T-cell (primary cell): ENCODE results near the gene TBK1. TPM values are rescaled to one million over a fixed set of nuclear protein-coding genes. Genes with fewer than 3 reads are reported as not detected.

Source experiments
- ATAC-seq, 4 experiments: fragments of 200-7000 bp in 3 of 4; fragments of 150-1000 bp in 1 of 4; cut with Tn5 transposase; replicated peaks in 1 of 4; 1 replicate in 3 of 4; 2 replicates in 1 of 4; pipeline ENCODE4 v1.10.0; 2021; ENCODE audit warnings: moderate library complexity in 3 of 4, mild to moderate bottlenecking in 2 of 4, moderate number of reproducible peaks in 1 of 4
- CTCF ChIA-PET, 2 donors: fragments of 300-600 bp; sonication (Branson Sonifier 250); formaldehyde crosslinking; loops; one replicate each; lab custom pipeline; 2022; ENCODE audit warnings: antibody characterized with exemption in 2 of 2; lab: Charles Lee
- POLR2A ChIA-PET, 2 donors: fragments of 300-600 bp; sonication (Branson Sonifier 250); formaldehyde crosslinking; loops; one replicate each; lab custom pipeline; 2022; ENCODE audit warnings: antibody characterized with exemption in 2 of 2; lab: Charles Lee
- DNase-seq, 35 experiments: peaks; one replicate each; pipeline versions ENCODE4 v3.0.0 to v3.0.0-alpha.2; 2013 to 2023
- H3K27ac ChIP-seq: one replicate; pipeline ENCODE4 v1.5.1; 2013; ENCODE audit warnings: low read length
- H3K27me3 ChIP-seq, 2 experiments: replicated peaks in 1 of 2; 1 replicate in 1 of 2; 2 replicates in 1 of 2; pipeline versions ENCODE4 v1.6.1 to v1.7.0; 2013; ENCODE audit warnings: low read length in 1 of 2, mixed read lengths in 1 of 2; ENCODE audit not compliant: control insufficient read depth in 2 of 2, insufficient read depth in 2 of 2; ENCODE audit errors: extremely low read depth in 1 of 2
- H3K36me3 ChIP-seq, 2 donors: 1 replicate in 1 of 2; 2 replicates in 1 of 2; pipeline versions ENCODE4 v1.6.1 to v1.7.0; 2013; ENCODE audit warnings: low read length in 1 of 2; ENCODE audit not compliant: control insufficient read depth in 2 of 2, insufficient read depth in 1 of 2; ENCODE audit errors: extremely low read depth in 1 of 2
- H3K4me1 ChIP-seq, 2 experiments: 1 replicate in 1 of 2; 2 replicates in 1 of 2; pipeline versions ENCODE4 v1.6.1 to v1.7.0; 2013; ENCODE audit warnings: low read length in 2 of 2, mixed read lengths in 1 of 2; ENCODE audit not compliant: insufficient read depth in 2 of 2, control insufficient read depth in 1 of 2; ENCODE audit errors: extremely low read depth in 1 of 2
- H3K4me3 ChIP-seq, 2 donors: 1 replicate in 1 of 2; 2 replicates in 1 of 2; pipeline versions ENCODE4 v1.5.1 to v1.7.0; 2013; ENCODE audit warnings: mild to moderate bottlenecking in 2 of 2, low read length in 1 of 2, moderate library complexity in 1 of 2; ENCODE audit not compliant: control insufficient read depth in 1 of 2; ENCODE audit errors: extremely low read depth in 1 of 2
- H3K9me3 ChIP-seq: 2 replicates; pipeline ENCODE4 v1.7.0; 2013
- H3K27ac Mint-ChIP-seq, 2 donors: one replicate each; pipeline ENCODE4 v1.8.0; 2020 to 2021; ENCODE audit warnings: mild to moderate bottlenecking in 2 of 2, mixed read lengths in 2 of 2
- H3K27me3 Mint-ChIP-seq, 2 donors: one replicate each; pipeline ENCODE4 v1.8.0; 2021 to 2022; ENCODE audit warnings: mixed read lengths in 2 of 2
- H3K36me3 Mint-ChIP-seq: one replicate; pipeline ENCODE4 v1.8.0; 2021; ENCODE audit warnings: mixed read lengths
- H3K4me1 Mint-ChIP-seq, 3 donors: one replicate each; pipeline ENCODE4 v1.8.0; 2020 to 2022; ENCODE audit warnings: mixed read lengths in 3 of 3, mild to moderate bottlenecking in 1 of 3
- H3K4me3 Mint-ChIP-seq, 3 donors: one replicate each; pipeline ENCODE4 v1.8.0; 2020 to 2022; ENCODE audit warnings: mild to moderate bottlenecking in 3 of 3, mixed read lengths in 3 of 3, moderate library complexity in 3 of 3
- H3K9me3 Mint-ChIP-seq, 3 donors: one replicate each; pipeline ENCODE4 v1.8.0; 2020 to 2022; ENCODE audit warnings: mixed read lengths in 3 of 3
- WGBS: methylation state at CpG from one replicate; pipeline ENCODE4 v1.1.5; 2013; ENCODE audit warnings: missing lambda C conversion rate; ENCODE audit not compliant: insufficient coverage; 5-methylcytosine and 5-hydroxymethylcytosine counted together
- total RNA-seq, 35 experiments: library from RNA in 6 of 35; stranded (reverse) in 6 of 35; fragments of 120-200 nt in 1 of 35; gene quantifications; one replicate each; pipeline versions ENCODE4 v1.2.1 to v1.2.4 and lab custom pipeline; 2013 to 2026

The TBK1 gene
- total RNA-seq, 5 donors from 2014 or later (not counting 1 experiment from before 2014, with no cell fraction given) = 8.9 to 20.0 (median 13.5) TPM

- Mint-ChIP-seq H3K4me3 (no peak overlapping the region), H3K27ac (no peak overlapping the region), H3K27me3 (no peaks in the 10 kb centered on the region), H3K36me3 (peaks cover 42% of the 10 kb centered on the region), H3K9me3 (no peaks in the 10 kb centered on the region), H3K4me1 (peaks cover 10 to 17% (median 16%) of the 10 kb centered on the region in 3 donors)
- peaks cover 0 to 3% of the 10 kb centered on the region in 2 experiments for H3K4me1 ChIP-seq
- no peaks in the 10 kb centered on the region for H3K27me3 ChIP-seq
- no peaks in the 10 kb centered on the region for H3K9me3 ChIP-seq
- CTCF ChIA-PET = interaction anchor here (0.6 kb wide), 2 partner anchors 27 to 337 kb away, joined by 3 to 6 read pairs; no protein-coding TSS in a partner anchor
- no peak overlapping the region for H3K4me3 ChIP-seq
- peaks cover 5 to 51% of the 10 kb centered on the region in 2 donors for H3K36me3 ChIP-seq
- no peak overlapping the region for H3K27ac ChIP-seq
- DNase-seq (no peak), ATAC-seq (no peak)
- 71% methylated on average over 1 of the region's 2 CpGs for WGBS
- POLR2A ChIA-PET = no interaction called here
These were observed 40.5 kb upstream of the TBK1 start for GRCh38 chr12:64411427-64411826.

GRCh38 chr12:64412459-64412858 is 39.5 kb upstream of the TBK1 start:
- no CpG with 5 or more reads among the region's 2 CpGs for WGBS

GRCh38 chr12:64413884-64414283 is 38.0 kb upstream of the TBK1 start:
- H3K27ac Mint-ChIP-seq = no peak overlapping the region
- H3K27me3 ChIP-seq = no peaks in the 10 kb centered on the region
- no peak overlapping the region for H3K27ac ChIP-seq
- H3K4me3 ChIP-seq = no peak overlapping the region
- H3K4me3 Mint-ChIP-seq = no peak overlapping the region
- H3K4me1 ChIP-seq = no peaks in the 10 kb centered on the region
- CTCF ChIA-PET = no interaction called here
- H3K4me1 Mint-ChIP-seq = no peaks in the 10 kb centered on the region
- peaks cover 59% of the 10 kb centered on the region for H3K36me3 Mint-ChIP-seq
- ATAC-seq = no peak
- H3K9me3 ChIP-seq = no peaks in the 10 kb centered on the region
- no peaks in the 10 kb centered on the region for H3K9me3 Mint-ChIP-seq
- POLR2A ChIA-PET = no interaction called here
- WGBS = no CpG with 5 or more reads among the region's 2 CpGs
- DNase-seq = no peak
- no peaks in the 10 kb centered on the region for H3K27me3 Mint-ChIP-seq
- H3K36me3 ChIP-seq = peaks cover 4 to 74% of the 10 kb centered on the region in 2 donors

More at GRCh38 chr12:64412459-64412858, 39.5 kb upstream of the TBK1 start:
- POLR2A ChIA-PET = no interaction called here
- Mint-ChIP-seq H3K9me3 (no peaks in the 10 kb centered on the region), H3K27ac (no peak overlapping the region), H3K36me3 (peaks cover 48% of the 10 kb centered on the region), H3K27me3 (no peaks in the 10 kb centered on the region), H3K4me3 (no peak overlapping the region), H3K4me1 (peaks cover 2 to 8% (median 8%) of the 10 kb centered on the region in 3 donors)
- Histone ChIP-seq H3K9me3 (no peaks in the 10 kb centered on the region), H3K36me3 (peaks cover 4 to 61% of the 10 kb centered on the region in 2 donors), H3K4me1 (peaks cover 0 to 3% of the 10 kb centered on the region in 2 experiments), H3K27me3 (no peaks in the 10 kb centered on the region), H3K4me3 (no peak overlapping the region), H3K27ac (no peak overlapping the region)
- CTCF ChIA-PET = interaction anchor here in 1 of 2 donors (0.6 kb wide), 1 partner anchor 46 kb away, joined by 6 read pairs; no protein-coding TSS in a partner anchor
- no peak for DNase-seq
- no peak for ATAC-seq

- CTCF ChIA-PET = no interaction called here
- H3K4me3 Mint-ChIP-seq = no peak overlapping the region
- H3K36me3 Mint-ChIP-seq = peaks cover 61% of the 10 kb centered on the region
- Histone ChIP-seq H3K4me1 (no peaks in the 10 kb centered on the region), H3K27ac (no peak overlapping the region), H3K9me3 (no peaks in the 10 kb centered on the region), H3K36me3 (peaks cover 10 to 87% of the 10 kb centered on the region in 2 donors), H3K27me3 (no peaks in the 10 kb centered on the region), H3K4me3 (no peak overlapping the region)
- POLR2A ChIA-PET = interaction anchor here in 1 of 2 donors (0.6 kb wide), 1 partner anchor 629 kb away, joined by 3 read pairs; no protein-coding TSS in a partner anchor
- H3K9me3 Mint-ChIP-seq = no peaks in the 10 kb centered on the region
- ATAC-seq = no peak
- H3K27ac Mint-ChIP-seq = no peak overlapping the region
- DNase-seq = no peak
- no peaks in the 10 kb centered on the region for H3K27me3 Mint-ChIP-seq
- H3K4me1 Mint-ChIP-seq = no peaks in the 10 kb centered on the region
These were observed 33.7 kb upstream of the TBK1 start for GRCh38 chr12:64418209-64418608.

GRCh38 chr12:64419696-64420095 is 32.2 kb upstream of the TBK1 start:
- CTCF ChIA-PET = no interaction called here

GRCh38 chr12:64427988-64428387 is 23.9 kb upstream of the TBK1 start:
- Histone ChIP-seq H3K4me1 (no peaks in the 10 kb centered on the region), H3K27me3 (no peaks in the 10 kb centered on the region), H3K27ac (no peak overlapping the region), H3K9me3 (no peaks in the 10 kb centered on the region), H3K4me3 (no peak overlapping the region), H3K36me3 (peaks cover 8 to 83% of the 10 kb centered on the region in 2 donors)
- ATAC-seq (no peak), DNase-seq (no peak)
- H3K4me3 Mint-ChIP-seq = no peak overlapping the region
- H3K27me3 Mint-ChIP-seq = no peaks in the 10 kb centered on the region
- no peak overlapping the region for H3K27ac Mint-ChIP-seq
- H3K9me3 Mint-ChIP-seq = no peaks in the 10 kb centered on the region
- H3K4me1 Mint-ChIP-seq = no peaks in the 10 kb centered on the region
- WGBS = no CpG with 5 or more reads among the region's 1 CpG
- H3K36me3 Mint-ChIP-seq = peaks cover 74% of the 10 kb centered on the region
- ChIA-PET CTCF (interaction anchor here in 1 of 2 donors (0.6 kb wide), 1 partner anchor 71 kb away, joined by 5 read pairs; no protein-coding TSS in a partner anchor), POLR2A (interaction anchor here in 1 of 2 donors (0.7 kb wide), 1 partner anchor 745 kb away, joined by 3 read pairs; no protein-coding TSS in a partner anchor)

More at GRCh38 chr12:64419696-64420095, 32.2 kb upstream of the TBK1 start:
- DNase-seq = no peak
- Mint-ChIP-seq H3K27ac (no peak overlapping the region), H3K4me3 (no peak overlapping the region), H3K9me3 (no peaks in the 10 kb centered on the region), H3K4me1 (no peaks in the 10 kb centered on the region), H3K27me3 (no peaks in the 10 kb centered on the region), H3K36me3 (peaks cover 64% of the 10 kb centered on the region)
- Histone ChIP-seq H3K36me3 (peaks cover 10 to 85% of the 10 kb centered on the region in 2 donors), H3K4me1 (no peaks in the 10 kb centered on the region), H3K9me3 (no peaks in the 10 kb centered on the region), H3K27me3 (no peaks in the 10 kb centered on the region), H3K27ac (no peak overlapping the region), H3K4me3 (no peak overlapping the region)
- WGBS = no CpG with 5 or more reads among the region's 3 CpGs
- POLR2A ChIA-PET = no interaction called here
- ATAC-seq = no peak
